Measurements from ENCODE around the gene ARL2BP.

ARL2BP gene

DNA sequence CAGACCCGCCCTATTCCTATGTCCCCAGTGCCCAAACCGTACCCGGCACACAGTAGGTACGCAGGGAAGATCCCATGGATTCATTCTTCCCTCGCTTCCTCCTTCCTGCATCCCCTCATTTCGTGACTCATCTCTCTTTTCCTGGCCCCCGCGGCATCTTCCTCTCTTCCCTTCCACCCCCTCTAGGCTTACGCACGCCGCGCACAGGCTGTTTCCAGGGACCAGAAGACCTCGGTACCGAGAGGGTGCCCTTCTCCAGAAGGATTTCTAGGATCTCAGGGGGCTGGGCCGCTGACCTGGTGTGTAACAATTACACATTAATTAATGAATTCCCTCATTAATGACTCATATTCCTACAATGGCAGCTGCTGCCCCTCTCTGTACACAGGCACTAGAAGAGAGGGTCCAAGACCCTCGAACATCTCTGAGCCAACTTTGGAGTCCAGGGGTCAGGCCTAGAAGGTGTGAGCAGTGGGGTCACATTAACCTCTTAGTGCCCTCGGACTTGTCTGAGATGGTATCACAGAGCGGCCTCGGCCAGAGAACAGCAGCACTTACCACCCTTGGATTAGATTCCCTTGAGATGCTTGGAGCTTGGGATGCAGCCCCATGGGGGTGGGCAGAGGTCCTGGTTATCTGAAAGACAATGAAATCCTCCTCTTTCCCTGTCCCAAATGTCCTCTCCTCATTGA is 56.2 kb downstream of the ARL2BP start:
- Histone ChIP-seq H3K27ac (ENCODE audit: low read depth, low read length, severe bottlenecking) (no peak overlapping the region), H3K36me3 (ENCODE audit: control insufficient read depth, insufficient read depth, low read length) (no peaks in the 10 kb centered on the region), H3K4me1 (ENCODE audit: control insufficient read depth, insufficient read depth, low read length, poor library complexity, severe bottlenecking) (no peaks in the 10 kb centered on the region), H3K9me3 (ENCODE audit: control insufficient read depth, low read length) (no peaks in the 10 kb centered on the region), H3K4me3 (ENCODE audit: extremely low read depth, insufficient read depth, low read length, poor library complexity, severe bottlenecking) (no peak overlapping the region)
- WGBS, 2 experiments (ENCODE audit: insufficient coverage in 2 of 2), result 70 to 74% methylated on average over 12 to 16 of the region's 19 CpGs

Data from mesodermal cell (in vitro differentiated cells).